GM12878 (cell line): ENCODE measurements around the gene CIAPIN1. TPM values are rescaled to one million over a fixed set of nuclear protein-coding genes. Genes with fewer than 3 reads are reported as not detected.

Source experiments
- ATAC-seq: fragments of 200-7000 bp; cut with Tn5 transposase; 3 replicates; pipeline ENCODE4 v1.9.1; 2020; ENCODE audit warnings: mild to moderate bottlenecking, moderate library complexity
- BruUV-seq: library from RNA; stranded (reverse); fragments of 400-500 nt; replicated peaks from 2 replicates; lab custom pipeline; 2021; lab: Mats Ljungman, UMichigan
- CTCF ChIA-PET: fragments of 300-600 bp; sonication (Branson Sonifier 250); formaldehyde crosslinking; extraction: SDS; loops from one replicate; lab custom pipeline; 2021; ENCODE audit warnings: inconsistent platforms; lab: Yijun Ruan, JAX
- POLR2A ChIA-PET: fragments of 350-600 bp; formaldehyde crosslinking; extraction: SDS; loops from one replicate; lab custom pipeline; 2021; ENCODE audit warnings: inconsistent platforms; lab: Charles Lee
- RAD21 ChIA-PET: fragments of 300-600 bp; sonication (Branson Sonifier 250); formaldehyde crosslinking; loops from one replicate; lab custom pipeline; 2023; ENCODE audit warnings: antibody characterized with exemption; ENCODE audit not compliant: unreplicated experiment; lab: Charles Lee
- SMC1A ChIA-PET: fragments of 300-600 bp; sonication (Branson Sonifier 250); formaldehyde crosslinking; loops from one replicate; lab custom pipeline; 2023; ENCODE audit not compliant: unreplicated experiment, uncharacterized antibody; lab: Charles Lee
- DNase-seq: peaks from one replicate; pipeline ENCODE4 v3.0.0-alpha.2; 2011; ENCODE audit warnings: low read depth, low spot score
- FAIRE-seq: peaks from 3 replicates; lab custom pipeline; 2011; peaks lifted over from hg19 to GRCh38; lab: Jason Lieb, UNC
- H2AFZ ChIP-seq: 2 replicates; pipeline ENCODE4 v1.6.0; 2011; ENCODE audit warnings: low read depth, low read length, control low read depth; ENCODE audit not compliant: control insufficient read depth
- H3K27ac ChIP-seq: 2 replicates; pipeline ENCODE4 v1.5.1; 2011; ENCODE audit warnings: control low read depth; ENCODE audit not compliant: control insufficient read depth, insufficient read depth
- H3K27me3 ChIP-seq, 2 experiments: replicated peaks in 1 of 2; 2 replicates each; pipeline versions ENCODE4 v1.6.0 to v1.6.1; 2011; ENCODE audit warnings: low read length in 1 of 2; ENCODE audit not compliant: control insufficient read depth in 2 of 2, insufficient read depth in 2 of 2
- H3K36me3 ChIP-seq, 2 experiments: 2 replicates each; pipeline ENCODE4 v1.5.1; 2011; ENCODE audit warnings: low read length in 1 of 2; ENCODE audit not compliant: control insufficient read depth in 2 of 2, insufficient read depth in 2 of 2
- H3K4me1 ChIP-seq: 2 replicates; pipeline ENCODE4 v1.6.1; 2011; ENCODE audit warnings: mild to moderate bottlenecking, low read length, moderate library complexity, mixed read lengths; ENCODE audit not compliant: control insufficient read depth, insufficient read depth
- H3K4me2 ChIP-seq: 2 replicates; pipeline ENCODE4 v1.6.0; 2011; ENCODE audit warnings: control low read depth; ENCODE audit not compliant: control insufficient read depth, insufficient read depth
- H3K4me3 ChIP-seq: fragments of 200-600 bp; sonication (generic); 2 replicates; pipeline ENCODE4 v1.5.1; 2016
- H3K79me2 ChIP-seq: 2 replicates; pipeline ENCODE4 v1.6.0; 2011; ENCODE audit warnings: low read length; ENCODE audit not compliant: control insufficient read depth, insufficient read depth
- H3K9ac ChIP-seq: 2 replicates; pipeline ENCODE4 v1.8.0; 2011; ENCODE audit warnings: low read length, control low read depth, mixed read lengths; ENCODE audit not compliant: control insufficient read depth, insufficient read depth
- H3K9me3 ChIP-seq: replicated peaks from 3 replicates; pipeline ENCODE4 v1.5.1; 2011; ENCODE audit warnings: mild to moderate bottlenecking, low read length; ENCODE audit not compliant: control insufficient read depth, insufficient read depth
- H4K20me1 ChIP-seq: 2 replicates; pipeline ENCODE4 v1.6.0; 2011; ENCODE audit not compliant: control insufficient read depth, insufficient read depth
- BHLHE40 ChIP-seq, 2 experiments: fragments of 450-650 bp in 1 of 2; IDR thresholded peaks; 2 replicates each; pipeline ENCODE4 v1.6.1; 2011 to 2017; ENCODE audit warnings: low read depth in 2 of 2, borderline replicate concordance in 1 of 2, improper control_type of control experiment in 1 of 2, low read length in 1 of 2, mild to moderate bottlenecking in 1 of 2
- BMI1 ChIP-seq: fragments of 450-650 bp; IDR thresholded peaks from 2 replicates; pipeline ENCODE4 v1.6.1; 2016; ENCODE audit warnings: mild to moderate bottlenecking, moderate library complexity, borderline replicate concordance
- IKZF1 ChIP-seq: fragments of 450-650 bp; conservative IDR thresholded peaks from 2 replicates; pipeline ENCODE4 v1.6.1; 2017; ENCODE audit warnings: antibody characterized with exemption, mild to moderate bottlenecking
- KAT2A ChIP-seq: conservative IDR thresholded peaks from 2 replicates; pipeline ENCODE4 v1.6.1; 2011; ENCODE audit warnings: low read depth, low read length; ENCODE audit not compliant: control insufficient read depth
- KDM1A ChIP-seq: fragments of 200-600 bp; sonication (generic); IDR thresholded peaks from 2 replicates; pipeline ENCODE4 v1.6.1; 2016; ENCODE audit warnings: borderline replicate concordance
- SUZ12 ChIP-seq: fragments of 200-600 bp; sonication (generic); IDR thresholded peaks from one replicate; pipeline ENCODE4 v1.6.1; 2018; ENCODE audit warnings: antibody characterized with exemption, mild to moderate bottlenecking; ENCODE audit not compliant: unreplicated experiment
- TARDBP ChIP-seq: IDR thresholded peaks from 2 replicates; pipeline ENCODE4 v1.6.1; 2016; ENCODE audit warnings: borderline replicate concordance
- ZNF622 ChIP-seq: fragments of 450-650 bp; IDR thresholded peaks from 2 replicates; pipeline ENCODE4 v1.6.1; 2017; ENCODE audit warnings: mild to moderate bottlenecking, inconsistent platforms
- WGBS: methylation state at CpG from one replicate; pipeline ENCODE4 v1.1.6; 2016; ENCODE audit warnings: low lambda C conversion rate; ENCODE audit not compliant: insufficient replicate concordance, insufficient coverage; ENCODE audit errors: missing lambda C conversion rate; 5-methylcytosine and 5-hydroxymethylcytosine counted together
- in situ Hi-C: fragments of 300-500 bp; cut with MboI; formaldehyde crosslinking; loops from 9 replicates; pipeline ENCODE4 v1.14.3; 2018; ENCODE audit warnings: mixed read lengths
- intact Hi-C: fragments of 100-400 bp; cut with micrococcal nuclease; formaldehyde crosslinking; loops from one replicate; pipeline ENCODE4 v1.14.2; 2022; ENCODE audit not compliant: unreplicated experiment
- polyA plus RNA-seq, 11 experiments: library from polyadenylated mRNA; depleted of rRNA in 4 of 11; unstranded in 6 of 11; stranded (reverse) in 5 of 11; fragments of >200 nt; fragmentation: Nextera tagmentation in 4 of 11; fragmentation: Illumina TruSeq in 1 of 11; extraction: Ambion mirVana in 4 of 11; extraction: Trizol in 1 of 11; gene quantifications; 1 replicate in 1 of 11; 2 replicates in 10 of 11; pipeline versions ENCODE4 v1.2.1 to v1.2.3, GENCODE V29; 2011 to 2016; ENCODE audit warnings: inconsistent platforms in 2 of 11, missing spikeins in 2 of 11, low read depth in 1 of 11
- total RNA-seq, 4 experiments: library from RNA; depleted of rRNA in 3 of 4; stranded (reverse); fragments of >200 nt in 3 of 4; fragmentation: Illumina TruSeq in 1 of 4; extraction: Trizol in 1 of 4; gene quantifications; 2 replicates each; pipeline versions ENCODE4 v1.2.1 to v1.2.3, GENCODE V29; 2013 to 2021
- TF ChIP-seq, protein P1 (sequence below): IDR thresholded peaks from 2 replicates; pipeline ENCODE4 v1.6.1; 2012; ENCODE audit warnings: low read depth, low read length, improper control_type of control experiment
- TF ChIP-seq, protein P2 (sequence below): fragments of 450-650 bp; IDR thresholded peaks from 2 replicates; pipeline ENCODE4 v1.6.1; 2017; ENCODE audit warnings: mild to moderate bottlenecking
- TF ChIP-seq, protein P3 (sequence below): IDR thresholded peaks from 2 replicates; pipeline ENCODE4 v1.6.1; 2011; ENCODE audit warnings: borderline replicate concordance, low read depth, mild to moderate bottlenecking, moderate library complexity, low read length; ENCODE audit not compliant: insufficient read depth, poor library complexity, severe bottlenecking

Gene CIAPIN1
- total and polyA plus RNA-seq, 10 of the 15 experiments (the other 5 are each of a cell fraction or from before 2014, with no cell fraction given), result 46.2 to 150 (median 54.3) TPM

DNA sequence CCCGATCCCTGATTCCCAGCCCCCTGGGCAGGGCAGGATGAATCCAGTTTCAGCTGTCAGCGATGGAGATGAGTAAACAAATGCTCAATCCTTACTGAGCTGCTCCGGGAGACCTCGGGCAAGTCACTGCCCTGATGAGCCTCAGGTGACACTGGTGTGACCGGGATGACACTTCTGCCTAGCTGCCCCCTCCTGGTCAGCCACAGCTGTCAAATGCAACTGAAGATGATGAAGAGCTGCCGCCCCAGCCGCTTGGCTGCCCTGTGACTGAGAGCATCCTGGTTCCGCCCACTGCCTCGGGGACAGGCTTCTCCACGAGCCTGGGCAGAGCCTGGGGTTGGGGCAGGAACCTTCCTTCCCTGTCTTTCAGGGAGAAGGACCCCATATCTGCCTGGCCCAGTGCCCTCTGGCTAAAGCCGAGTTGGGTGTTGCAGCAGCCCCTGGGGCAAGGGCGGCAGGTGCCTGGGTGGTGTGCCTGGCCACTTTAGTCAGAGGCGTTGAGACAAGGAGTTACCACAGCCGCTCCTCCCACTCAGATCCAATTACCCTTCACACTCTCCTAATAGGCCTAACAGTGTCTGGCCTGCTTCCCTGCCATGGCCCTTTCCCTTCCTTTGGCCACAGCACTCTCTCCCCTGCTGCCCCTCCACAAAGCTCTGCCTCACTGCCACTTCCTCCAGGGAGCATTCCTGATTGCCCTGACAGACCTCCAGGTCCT, 37.2 kb downstream of the CIAPIN1 start:
- no peak overlapping the region for H3K27ac ChIP-seq
- in situ Hi-C loops (no loop called here), intact Hi-C loops (no loop called here)
- TF ChIP-seq BMI1 (no peak), KDM1A (no peak), SUZ12 (no peak), TARDBP (no peak), KAT2A (no peak), IKZF1 (0 out of 2 replicates have a peak, but pooled peaks have one; percentile 18), ZNF622 (no peak), BHLHE40 (IDR thresholded peaks at IDR 0.05; ENCODE audit: borderline replicate concordance in 1 of 2, low read depth in 2 of 2, low read length in 1 of 2) (peak in 1 of 2 experiments; percentile 39; a peak in 1 of 4 replicates)
- TF ChIP-seq, protein P1, sequence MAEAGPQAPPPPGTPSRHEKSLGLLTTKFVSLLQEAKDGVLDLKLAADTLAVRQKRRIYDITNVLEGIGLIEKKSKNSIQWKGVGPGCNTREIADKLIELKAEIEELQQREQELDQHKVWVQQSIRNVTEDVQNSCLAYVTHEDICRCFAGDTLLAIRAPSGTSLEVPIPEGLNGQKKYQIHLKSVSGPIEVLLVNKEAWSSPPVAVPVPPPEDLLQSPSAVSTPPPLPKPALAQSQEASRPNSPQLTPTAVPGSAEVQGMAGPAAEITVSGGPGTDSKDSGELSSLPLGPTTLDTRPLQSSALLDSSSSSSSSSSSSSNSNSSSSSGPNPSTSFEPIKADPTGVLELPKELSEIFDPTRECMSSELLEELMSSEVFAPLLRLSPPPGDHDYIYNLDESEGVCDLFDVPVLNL, result no peak
- TF ChIP-seq, protein P2, sequence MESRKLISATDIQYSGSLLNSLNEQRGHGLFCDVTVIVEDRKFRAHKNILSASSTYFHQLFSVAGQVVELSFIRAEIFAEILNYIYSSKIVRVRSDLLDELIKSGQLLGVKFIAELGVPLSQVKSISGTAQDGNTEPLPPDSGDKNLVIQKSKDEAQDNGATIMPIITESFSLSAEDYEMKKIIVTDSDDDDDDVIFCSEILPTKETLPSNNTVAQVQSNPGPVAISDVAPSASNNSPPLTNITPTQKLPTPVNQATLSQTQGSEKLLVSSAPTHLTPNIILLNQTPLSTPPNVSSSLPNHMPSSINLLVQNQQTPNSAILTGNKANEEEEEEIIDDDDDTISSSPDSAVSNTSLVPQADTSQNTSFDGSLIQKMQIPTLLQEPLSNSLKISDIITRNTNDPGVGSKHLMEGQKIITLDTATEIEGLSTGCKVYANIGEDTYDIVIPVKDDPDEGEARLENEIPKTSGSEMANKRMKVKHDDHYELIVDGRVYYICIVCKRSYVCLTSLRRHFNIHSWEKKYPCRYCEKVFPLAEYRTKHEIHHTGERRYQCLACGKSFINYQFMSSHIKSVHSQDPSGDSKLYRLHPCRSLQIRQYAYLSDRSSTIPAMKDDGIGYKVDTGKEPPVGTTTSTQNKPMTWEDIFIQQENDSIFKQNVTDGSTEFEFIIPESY, result 0 out of 2 replicates have a peak, but pooled peaks have one; percentile 15
- TF ChIP-seq, protein P3, sequence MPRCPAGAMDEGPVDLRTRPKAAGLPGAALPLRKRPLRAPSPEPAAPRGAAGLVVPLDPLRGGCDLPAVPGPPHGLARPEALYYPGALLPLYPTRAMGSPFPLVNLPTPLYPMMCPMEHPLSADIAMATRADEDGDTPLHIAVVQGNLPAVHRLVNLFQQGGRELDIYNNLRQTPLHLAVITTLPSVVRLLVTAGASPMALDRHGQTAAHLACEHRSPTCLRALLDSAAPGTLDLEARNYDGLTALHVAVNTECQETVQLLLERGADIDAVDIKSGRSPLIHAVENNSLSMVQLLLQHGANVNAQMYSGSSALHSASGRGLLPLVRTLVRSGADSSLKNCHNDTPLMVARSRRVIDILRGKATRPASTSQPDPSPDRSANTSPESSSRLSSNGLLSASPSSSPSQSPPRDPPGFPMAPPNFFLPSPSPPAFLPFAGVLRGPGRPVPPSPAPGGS, result no peak
- no peak overlapping the region for H3K9ac ChIP-seq
- no peak for DNase-seq
- 67% methylated on average over 14 of the region's 14 CpGs for WGBS
- CTCF ChIA-PET, result interaction anchor here (1.8 kb wide), 1 partner anchor 9 kb away, joined by 6 read pairs; no protein-coding TSS in a partner anchor
- RAD21 ChIA-PET, result interaction anchor here (0.6 to 6.9 kb wide), 6 partner anchors 15 to 109 kb away, joined by 3 to 87 read pairs (median 4); no protein-coding TSS in a partner anchor
- H4K20me1 ChIP-seq, result no peaks in the 10 kb centered on the region
- no peaks in the 10 kb centered on the region for H3K27me3 ChIP-seq
- no peak overlapping the region for H3K4me2 ChIP-seq
- FAIRE-seq, result no peak
- no TSS peak for BruUV-seq
- POLR2A ChIA-PET, result interaction anchor here (0.7 to 1.0 kb wide), 2 partner anchors 10 to 32 kb away, joined by 3 read pairs; no protein-coding TSS in a partner anchor
- no peaks in the 10 kb centered on the region for H3K9me3 ChIP-seq
- no peak overlapping the region for H2AFZ ChIP-seq
- H3K4me3 ChIP-seq, result no peak overlapping the region
- ATAC-seq, result no peak
- H3K36me3 ChIP-seq, result no peaks in the 10 kb centered on the region
- SMC1A ChIA-PET, result interaction anchor here (1.1 to 1.5 kb wide), 2 partner anchors 16 to 58 kb away, joined by 3 to 4 read pairs; no protein-coding TSS in a partner anchor
- H3K79me2 ChIP-seq, result no peaks in the 10 kb centered on the region
- peaks cover 37% of the 10 kb centered on the region for H3K4me1 ChIP-seq
